Endodermal cell (in vitro differentiated cells): ENCODE measurements around the gene HTRA2. TPM values are rescaled to one million over a fixed set of nuclear protein-coding genes. Genes with fewer than 3 reads are reported as not detected.

ENCODE experiments used
- DNase-seq: peaks from one replicate; pipeline ENCODE4 v3.0.0-alpha.2; 2017
- H3K27ac ChIP-seq: 2 replicates; pipeline ENCODE4 v1.5.1; 2013; ENCODE audit warnings: mild to moderate bottlenecking, low read depth, low read length, moderate library complexity
- H3K27me3 ChIP-seq: 2 replicates; pipeline ENCODE4 v1.6.1; 2013; ENCODE audit warnings: mild to moderate bottlenecking, low read length, moderate library complexity; ENCODE audit not compliant: insufficient read depth, control insufficient read depth, poor library complexity, severe bottlenecking
- H3K36me3 ChIP-seq: 2 replicates; pipeline ENCODE4 v1.7.0; 2013; ENCODE audit warnings: mild to moderate bottlenecking, low read length, moderate library complexity; ENCODE audit not compliant: control insufficient read depth, insufficient read depth
- H3K4me1 ChIP-seq: one replicate; pipeline ENCODE4 v1.7.0; 2013; ENCODE audit warnings: low read length; ENCODE audit not compliant: control insufficient read depth, insufficient read depth
- H3K4me3 ChIP-seq: 2 replicates; pipeline ENCODE4 v1.5.1; 2013; ENCODE audit warnings: mild to moderate bottlenecking, low read length, moderate library complexity
- H3K9ac ChIP-seq: 2 replicates; pipeline ENCODE4 v1.6.1; 2013; ENCODE audit warnings: mild to moderate bottlenecking, low read length, moderate library complexity; ENCODE audit not compliant: poor library complexity, severe bottlenecking; ENCODE audit errors: extremely low read depth
- H3K9me3 ChIP-seq: 2 replicates; pipeline ENCODE4 v1.6.1; 2013; ENCODE audit warnings: mild to moderate bottlenecking, low read length, moderate library complexity; ENCODE audit not compliant: control insufficient read depth
- H3K27ac Mint-ChIP-seq: 2 replicates; pipeline ENCODE4 v1.8.0; 2020; ENCODE audit warnings: mixed read lengths
- H3K27me3 Mint-ChIP-seq: 2 replicates; pipeline ENCODE4 v1.8.0; 2021; ENCODE audit warnings: mild to moderate bottlenecking, mixed read lengths; ENCODE audit not compliant: insufficient read depth
- H3K36me3 Mint-ChIP-seq: 2 replicates; pipeline ENCODE4 v1.8.0; 2020; ENCODE audit warnings: low read depth, mixed read lengths
- H3K4me1 Mint-ChIP-seq: 2 replicates; pipeline ENCODE4 v1.8.0; 2020; ENCODE audit warnings: mixed read lengths
- H3K4me3 Mint-ChIP-seq: 2 replicates; pipeline ENCODE4 v1.8.0; 2020; ENCODE audit warnings: mild to moderate bottlenecking, moderate library complexity, mixed read lengths
- H3K9me3 Mint-ChIP-seq: 2 replicates; pipeline ENCODE4 v1.8.0; 2020; ENCODE audit warnings: mild to moderate bottlenecking, mixed read lengths
- CTCF ChIP-seq: fragments of 200-600 bp; sonication (generic); conservative IDR thresholded peaks from 2 replicates; pipeline ENCODE4 v1.5.0; 2021; ENCODE audit warnings: antibody characterized with exemption, mild to moderate bottlenecking
- WGBS, 2 experiments: methylation state at CpG; one replicate each; pipeline versions ENCODE4 v1.1.5 to v1.1.7; 2013; ENCODE audit warnings: missing lambda C conversion rate in 2 of 2, mixed read lengths in 1 of 2; ENCODE audit not compliant: insufficient coverage in 1 of 2, insufficient read length in 1 of 2; 5-methylcytosine and 5-hydroxymethylcytosine counted together
- total RNA-seq, 2 donors: library from RNA; stranded (reverse); fragmentation: NEBNext Ultra II Directional in 1 of 2; extraction: Animal tissue kit (Norgen Biotek cat#: 25700) in 1 of 2; gene quantifications; 2 replicates in 1 of 2; 3 replicates in 1 of 2; pipeline ENCODE4 v1.2.1, GENCODE V29; 2021

HTRA2 gene
- total RNA-seq, 2 donors from 2014 or later: 32.8 to 38.9 TPM

GRCh38 chr2:74562126-74562775 lies 32.5 kb downstream of the HTRA2 start:
- Mint-ChIP-seq H3K9me3 (no peaks in the 10 kb centered on the region), H3K27me3 (peaks cover 31% of the 10 kb centered on the region), H3K36me3 (no peaks in the 10 kb centered on the region), H3K4me3 (no peak overlapping the region), H3K4me1 (peaks cover 9% of the 10 kb centered on the region), H3K27ac (no peak overlapping the region)
- no peak for TF ChIP-seq CTCF
- WGBS, 2 experiments: 90% methylated on average over 5 to 7 of the region's 7 CpGs
- Histone ChIP-seq H3K27me3 (peaks cover 18% of the 10 kb centered on the region), H3K9ac (no peak overlapping the region), H3K9me3 (no peaks in the 10 kb centered on the region), H3K4me1 (no peaks in the 10 kb centered on the region), H3K36me3 (no peaks in the 10 kb centered on the region), H3K4me3 (no peak overlapping the region), H3K27ac (no peak overlapping the region)
- peak; percentile 35 for DNase-seq

DNA sequence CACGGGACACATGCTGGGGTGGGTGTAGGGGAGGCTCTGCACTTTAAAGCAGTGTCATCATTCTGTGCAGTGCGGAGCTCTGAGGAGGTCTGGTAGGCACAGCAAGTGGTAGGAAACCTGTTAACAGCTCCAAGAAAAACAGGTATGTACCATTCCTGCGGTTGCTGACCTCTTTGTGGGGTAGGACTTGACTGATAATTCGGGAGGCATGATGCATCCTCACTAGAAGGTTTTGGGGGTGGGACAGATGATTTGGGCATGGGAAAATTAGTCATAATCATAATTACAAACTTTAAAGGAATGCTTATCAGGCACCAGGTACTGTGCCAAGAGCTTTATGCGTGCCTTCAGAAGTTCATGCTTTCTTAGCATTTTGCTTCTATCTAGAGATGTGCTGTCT lies 34.5 kb downstream of the HTRA2 start:
- Mint-ChIP-seq H3K27ac (no peak overlapping the region), H3K36me3 (no peaks in the 10 kb centered on the region)
- no peak for TF ChIP-seq CTCF

GRCh38 chr2:74566076-74566753 lies 36.5 kb downstream of the HTRA2 start:
- no peaks in the 10 kb centered on the region for H3K9me3 Mint-ChIP-seq
- no peaks in the 10 kb centered on the region for H3K36me3 ChIP-seq
- H3K27ac ChIP-seq: no peak overlapping the region
- no peak for TF ChIP-seq CTCF
- no peaks in the 10 kb centered on the region for H3K4me1 Mint-ChIP-seq
- WGBS, 2 experiments: 85 to 94% methylated on average over 4 to 7 of the region's 7 CpGs
- H3K4me3 Mint-ChIP-seq: no peak overlapping the region
- no peaks in the 10 kb centered on the region for H3K4me1 ChIP-seq
- no peak overlapping the region for H3K4me3 ChIP-seq
- no peaks in the 10 kb centered on the region for H3K9me3 ChIP-seq
- H3K27me3 ChIP-seq: peaks cover 45% of the 10 kb centered on the region
- peak; percentile 20 for DNase-seq
- no peaks in the 10 kb centered on the region for H3K36me3 Mint-ChIP-seq
- no peak overlapping the region for H3K9ac ChIP-seq
- H3K27me3 Mint-ChIP-seq: peaks cover 21% of the 10 kb centered on the region
- H3K27ac Mint-ChIP-seq: no peak overlapping the region

More for the DNA sequence above, 34.5 kb downstream of the HTRA2 start:
- peaks cover 9% of the 10 kb centered on the region for H3K4me1 Mint-ChIP-seq
- H3K9ac ChIP-seq: no peak overlapping the region
- H3K27me3 ChIP-seq: peaks cover 35% of the 10 kb centered on the region
- no peaks in the 10 kb centered on the region for H3K9me3 Mint-ChIP-seq
- H3K27ac ChIP-seq: no peak overlapping the region
- peaks cover 29% of the 10 kb centered on the region for H3K27me3 Mint-ChIP-seq
- no peak overlapping the region for H3K4me3 ChIP-seq
- 85 to 87% methylated on average over 4 to 5 of the region's 5 CpGs for WGBS, 2 experiments
- peak; percentile 32 for DNase-seq
- H3K4me3 Mint-ChIP-seq: no peak overlapping the region
- no peaks in the 10 kb centered on the region for H3K36me3 ChIP-seq
- H3K9me3 ChIP-seq: no peaks in the 10 kb centered on the region
- H3K4me1 ChIP-seq: no peaks in the 10 kb centered on the region
